NB4 (cell line): ENCODE measurements around the gene DNAJA3.

Experiments used
- CTCF ChIP-seq: IDR thresholded peaks from one replicate; pipeline ENCODE4 v1.5.1; 2012; ENCODE audit warnings: low read depth, low read length
- MAX ChIP-seq: IDR thresholded peaks from 2 replicates; pipeline ENCODE4 v1.6.1; 2011; ENCODE audit warnings: low read depth, low read length
- POLR2A ChIP-seq: IDR thresholded peaks from 2 replicates; pipeline ENCODE4 v1.6.1; 2011; ENCODE audit warnings: mild to moderate bottlenecking; ENCODE audit not compliant: insufficient read length; ENCODE audit errors: extremely low read depth

- TF ChIP-seq POLR2A (no peak), CTCF (no peak), MAX (no peak)
Observed at GRCh38 chr16:4491898-4492297, 66.2 kb downstream of the DNAJA3 start.
